ENCODE results near the gene POU5F1. TPM values are rescaled to one million over a fixed set of nuclear protein-coding genes. Genes with fewer than 3 reads are reported as not detected.

The POU5F1 gene
- total and polyA plus RNA-seq, 9 of the 15 experiments (the other 6 are each of a cell fraction or from before 2014, with no cell fraction given) = 0.06 to 2.0 (median 0.10) TPM; not detected in 6

DNA sequence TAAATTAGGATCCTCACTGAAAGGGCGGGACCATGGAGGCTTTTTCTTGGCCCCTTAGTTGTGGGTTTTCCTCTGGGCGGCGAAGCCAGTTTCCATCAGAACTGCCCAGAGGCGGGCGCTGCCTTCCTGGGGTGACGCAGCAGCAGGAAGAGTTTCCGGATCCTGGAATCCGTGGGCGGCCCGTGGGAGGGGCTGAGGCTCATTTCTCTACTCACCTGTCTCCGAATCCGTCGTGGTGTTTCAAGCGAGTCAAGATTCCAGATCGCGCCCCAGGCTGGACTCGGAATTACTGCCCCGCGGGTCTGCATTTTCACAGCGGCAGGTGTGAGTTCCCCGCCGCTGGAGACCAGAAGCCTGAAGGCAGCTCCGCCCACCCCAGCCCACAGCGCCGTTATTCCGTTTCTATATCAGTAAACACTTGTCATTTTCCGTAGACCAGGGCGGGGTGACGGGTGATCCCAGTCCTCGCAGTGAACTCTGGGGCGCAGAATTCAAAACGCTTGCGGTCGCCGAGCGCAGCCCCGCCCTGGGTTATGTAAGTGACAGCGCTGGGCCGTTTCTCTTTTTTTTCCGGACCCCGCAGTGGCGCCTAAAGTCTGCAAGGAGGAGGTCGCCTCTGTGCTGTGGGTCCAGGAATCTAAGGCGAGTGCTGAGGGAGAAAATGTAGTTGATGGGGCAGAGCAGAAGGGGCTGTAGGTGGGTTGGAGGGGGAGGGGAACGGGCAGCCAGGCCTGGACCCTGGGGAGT, 27.2 kb upstream of the POU5F1 start (continued):
- no peak for TF ChIP-seq RBM14 (IDR thresholded peaks at IDR 0.05; ENCODE audit: borderline replicate concordance, insufficient read depth, low read depth, low read length)
- 0 out of 2 replicates have a peak, but pooled peaks have one; percentile 15 for TF ChIP-seq TCF7L2 (IDR thresholded peaks at IDR 0.05; ENCODE audit: low read depth, low read length)
- TF ChIP-seq ZNF212 (CRISPR knock-in tag; IDR thresholded peaks at IDR 0.05) = no peak
- no peak for TF ChIP-seq ZNF444 (CRISPR knock-in tag; IDR thresholded peaks at IDR 0.05)
- TF ChIP-seq, protein P1, sequence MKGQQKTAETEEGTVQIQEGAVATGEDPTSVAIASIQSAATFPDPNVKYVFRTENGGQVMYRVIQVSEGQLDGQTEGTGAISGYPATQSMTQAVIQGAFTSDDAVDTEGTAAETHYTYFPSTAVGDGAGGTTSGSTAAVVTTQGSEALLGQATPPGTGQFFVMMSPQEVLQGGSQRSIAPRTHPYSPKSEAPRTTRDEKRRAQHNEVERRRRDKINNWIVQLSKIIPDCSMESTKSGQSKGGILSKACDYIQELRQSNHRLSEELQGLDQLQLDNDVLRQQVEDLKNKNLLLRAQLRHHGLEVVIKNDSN (CRISPR knock-in tag; IDR thresholded peaks at IDR 0.05) = no peak
- no peak for TF ChIP-seq PYGO2 (tag; IDR thresholded peaks at IDR 0.05)
- no peak for TF ChIP-seq ZNF224 (CRISPR knock-in tag; IDR thresholded peaks at IDR 0.05)
- no peak for TF ChIP-seq ETS2 (tag; IDR thresholded peaks at IDR 0.05; ENCODE audit: borderline replicate concordance, poor library complexity, severe bottlenecking)
- TF ChIP-seq RBM34 (IDR thresholded peaks at IDR 0.05; ENCODE audit: borderline replicate concordance, insufficient read depth, low read length) = no peak
- TF ChIP-seq, protein P2, sequence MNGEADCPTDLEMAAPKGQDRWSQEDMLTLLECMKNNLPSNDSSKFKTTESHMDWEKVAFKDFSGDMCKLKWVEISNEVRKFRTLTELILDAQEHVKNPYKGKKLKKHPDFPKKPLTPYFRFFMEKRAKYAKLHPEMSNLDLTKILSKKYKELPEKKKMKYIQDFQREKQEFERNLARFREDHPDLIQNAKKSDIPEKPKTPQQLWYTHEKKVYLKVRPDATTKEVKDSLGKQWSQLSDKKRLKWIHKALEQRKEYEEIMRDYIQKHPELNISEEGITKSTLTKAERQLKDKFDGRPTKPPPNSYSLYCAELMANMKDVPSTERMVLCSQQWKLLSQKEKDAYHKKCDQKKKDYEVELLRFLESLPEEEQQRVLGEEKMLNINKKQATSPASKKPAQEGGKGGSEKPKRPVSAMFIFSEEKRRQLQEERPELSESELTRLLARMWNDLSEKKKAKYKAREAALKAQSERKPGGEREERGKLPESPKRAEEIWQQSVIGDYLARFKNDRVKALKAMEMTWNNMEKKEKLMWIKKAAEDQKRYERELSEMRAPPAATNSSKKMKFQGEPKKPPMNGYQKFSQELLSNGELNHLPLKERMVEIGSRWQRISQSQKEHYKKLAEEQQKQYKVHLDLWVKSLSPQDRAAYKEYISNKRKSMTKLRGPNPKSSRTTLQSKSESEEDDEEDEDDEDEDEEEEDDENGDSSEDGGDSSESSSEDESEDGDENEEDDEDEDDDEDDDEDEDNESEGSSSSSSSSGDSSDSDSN (IDR thresholded peaks at IDR 0.05; ENCODE audit: borderline replicate concordance in 1 of 2, low read depth in 2 of 2, low read length in 2 of 2) = no peak
- 0 out of 2 replicates have a peak, but pooled peaks have one; percentile 7 for TF ChIP-seq HDAC2 (IDR thresholded peaks at IDR 0.05)
- TF ChIP-seq KLF10 (CRISPR knock-in tag; IDR thresholded peaks at IDR 0.05) = no peak
- peak; percentile 66 for TF ChIP-seq NFE2 (IDR thresholded peaks at IDR 0.05; ENCODE audit: low read depth)
- peak; percentile 42 for TF ChIP-seq MAFG (tag; conservative IDR thresholded peaks at IDR 0.05)
- TF ChIP-seq GTF2B (IDR thresholded peaks at IDR 0.05; ENCODE audit: extremely low read depth, insufficient read length) = no peak
- TF ChIP-seq, protein P3, sequence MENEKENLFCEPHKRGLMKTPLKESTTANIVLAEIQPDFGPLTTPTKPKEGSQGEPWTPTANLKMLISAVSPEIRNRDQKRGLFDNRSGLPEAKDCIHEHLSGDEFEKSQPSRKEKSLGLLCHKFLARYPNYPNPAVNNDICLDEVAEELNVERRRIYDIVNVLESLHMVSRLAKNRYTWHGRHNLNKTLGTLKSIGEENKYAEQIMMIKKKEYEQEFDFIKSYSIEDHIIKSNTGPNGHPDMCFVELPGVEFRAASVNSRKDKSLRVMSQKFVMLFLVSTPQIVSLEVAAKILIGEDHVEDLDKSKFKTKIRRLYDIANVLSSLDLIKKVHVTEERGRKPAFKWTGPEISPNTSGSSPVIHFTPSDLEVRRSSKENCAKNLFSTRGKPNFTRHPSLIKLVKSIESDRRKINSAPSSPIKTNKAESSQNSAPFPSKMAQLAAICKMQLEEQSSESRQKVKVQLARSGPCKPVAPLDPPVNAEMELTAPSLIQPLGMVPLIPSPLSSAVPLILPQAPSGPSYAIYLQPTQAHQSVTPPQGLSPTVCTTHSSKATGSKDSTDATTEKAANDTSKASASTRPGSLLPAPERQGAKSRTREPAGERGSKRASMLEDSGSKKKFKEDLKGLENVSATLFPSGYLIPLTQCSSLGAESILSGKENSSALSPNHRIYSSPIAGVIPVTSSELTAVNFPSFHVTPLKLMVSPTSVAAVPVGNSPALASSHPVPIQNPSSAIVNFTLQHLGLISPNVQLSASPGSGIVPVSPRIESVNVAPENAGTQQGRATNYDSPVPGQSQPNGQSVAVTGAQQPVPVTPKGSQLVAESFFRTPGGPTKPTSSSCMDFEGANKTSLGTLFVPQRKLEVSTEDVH (IDR thresholded peaks at IDR 0.05; ENCODE audit: low read depth, partially characterized antibody) = no peak
- no peak for TF ChIP-seq ZNF695 (CRISPR knock-in tag; IDR thresholded peaks at IDR 0.05)
- no peak for TF ChIP-seq ZFP36 (IDR thresholded peaks at IDR 0.05; ENCODE audit: low read depth, low read length, partially characterized antibody)
- TF ChIP-seq TCF3 (CRISPR knock-in tag; IDR thresholded peaks at IDR 0.05) = peak; percentile 52
- TF ChIP-seq ZBTB17 (CRISPR knock-in tag; IDR thresholded peaks at IDR 0.05) = no peak
- TF ChIP-seq SLC30A9 (CRISPR knock-in tag; IDR thresholded peaks at IDR 0.05) = no peak
- 0 out of 2 replicates have a peak, but pooled peaks have one; percentile 61 for TF ChIP-seq MTA3 (IDR thresholded peaks at IDR 0.05; ENCODE audit: borderline replicate concordance)
